IPS-15b (cell line): ENCODE data around the gene PRKCB.
"Not testable (repeated sequence)": the region's sequence is repeated elsewhere in the genome, so short reads cannot be mapped to it uniquely, and the experiment has no call there.

ENCODE experiments used
- H3K27me3 ChIP-seq: one replicate; pipeline ENCODE4 v1.6.1; 2013; ENCODE audit warnings: low read length; ENCODE audit not compliant: control insufficient read depth, insufficient read depth
- H3K36me3 ChIP-seq: one replicate; pipeline ENCODE4 v1.6.1; 2013; ENCODE audit warnings: low read length; ENCODE audit not compliant: control insufficient read depth, insufficient read depth
- H3K4me1 ChIP-seq: one replicate; pipeline ENCODE4 v1.6.1; 2013; ENCODE audit warnings: mild to moderate bottlenecking, low read length; ENCODE audit not compliant: control insufficient read depth, insufficient read depth
- H3K4me3 ChIP-seq: one replicate; pipeline ENCODE4 v1.5.1; 2013; ENCODE audit warnings: low read depth, low read length
- H3K9ac ChIP-seq: one replicate; pipeline ENCODE4 v1.6.1; 2013; ENCODE audit warnings: low read depth, mild to moderate bottlenecking, low read length
- H3K9me3 ChIP-seq: one replicate; pipeline ENCODE4 v1.6.1; 2013; ENCODE audit warnings: mild to moderate bottlenecking, low read length; ENCODE audit not compliant: control insufficient read depth, insufficient read depth

PRKCB gene

DNA sequence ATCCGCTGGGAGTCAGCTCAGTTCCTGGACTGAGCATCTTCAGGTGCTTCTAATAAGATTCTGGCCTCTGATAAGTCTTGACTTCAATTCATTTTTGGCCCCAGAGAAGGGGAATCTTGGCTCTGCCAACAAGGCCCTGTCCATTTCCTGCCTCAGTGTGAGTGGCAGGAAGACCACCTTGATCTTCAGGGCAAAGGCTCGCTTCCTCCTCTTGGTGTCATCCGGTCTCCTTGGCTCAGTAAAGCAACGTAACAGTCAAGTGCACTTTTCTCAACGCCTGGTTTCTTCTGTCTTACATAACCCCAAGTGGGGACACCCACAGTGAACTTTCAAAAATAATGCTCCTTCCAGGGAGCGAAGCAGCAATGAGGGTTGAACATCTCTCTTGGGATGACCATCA lies 169.8 kb downstream of the PRKCB start:
- Histone ChIP-seq H3K9ac (no peak overlapping the region), H3K36me3 (no peaks in the 10 kb centered on the region), H3K4me3 (no peak overlapping the region), H3K27me3 (no peaks in the 10 kb centered on the region), H3K4me1 (no peaks in the 10 kb centered on the region), H3K9me3 (no peaks in the 10 kb centered on the region)

DNA sequence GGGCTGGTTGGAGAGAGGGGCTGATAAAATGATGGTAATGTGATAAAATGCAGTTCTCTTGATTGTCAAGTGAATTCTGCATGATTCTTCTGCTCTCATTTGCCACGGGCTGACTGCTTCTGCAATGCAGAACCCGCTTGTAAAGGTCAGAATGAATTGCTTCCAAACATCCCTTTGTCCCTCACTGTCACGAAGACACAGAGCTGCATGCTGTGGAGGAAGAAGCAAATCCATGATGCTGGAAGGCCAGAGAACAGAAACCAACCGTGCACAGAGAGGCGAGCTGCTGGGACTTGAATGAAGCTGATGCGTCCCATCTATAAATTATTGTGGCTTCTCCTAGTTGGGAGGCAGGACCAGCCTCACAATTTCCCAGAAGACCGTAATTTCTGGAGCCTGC lies 171.6 kb downstream of the PRKCB start:
- Histone ChIP-seq H3K9me3 (no peaks in the 10 kb centered on the region), H3K27me3 (no peaks in the 10 kb centered on the region), H3K4me1 (no peaks in the 10 kb centered on the region), H3K4me3 (no peak overlapping the region), H3K9ac (no peak overlapping the region), H3K36me3 (no peaks in the 10 kb centered on the region)

- H3K4me3 ChIP-seq, result no peak overlapping the region
- H3K4me1 ChIP-seq, result no peaks in the 10 kb centered on the region
- no peaks in the 10 kb centered on the region for H3K27me3 ChIP-seq
- H3K9me3 ChIP-seq, result no peaks in the 10 kb centered on the region
- no peak overlapping the region for H3K9ac ChIP-seq
- H3K36me3 ChIP-seq, result no peaks in the 10 kb centered on the region
These were observed 172.2 kb downstream of the PRKCB start for GRCh38 chr16:24007934-24008333.

GRCh38 chr16:24009098-24009497 lies 173.3 kb downstream of the PRKCB start:
- no peaks in the 10 kb centered on the region for H3K9me3 ChIP-seq
- no peaks in the 10 kb centered on the region for H3K36me3 ChIP-seq

GRCh38 chr16:24009955-24010354 lies 174.2 kb downstream of the PRKCB start:
- Histone ChIP-seq H3K36me3 (no peaks in the 10 kb centered on the region), H3K4me3 (no peak overlapping the region), H3K9ac (no peak overlapping the region), H3K4me1 (no peaks in the 10 kb centered on the region), H3K9me3 (no peaks in the 10 kb centered on the region), H3K27me3 (no peaks in the 10 kb centered on the region)

More at GRCh38 chr16:24009098-24009497, 173.3 kb downstream of the PRKCB start:
- H3K9ac ChIP-seq, result no peak overlapping the region
- H3K4me1 ChIP-seq, result no peaks in the 10 kb centered on the region
- H3K27me3 ChIP-seq, result no peaks in the 10 kb centered on the region
- H3K4me3 ChIP-seq, result no peak overlapping the region

DNA sequence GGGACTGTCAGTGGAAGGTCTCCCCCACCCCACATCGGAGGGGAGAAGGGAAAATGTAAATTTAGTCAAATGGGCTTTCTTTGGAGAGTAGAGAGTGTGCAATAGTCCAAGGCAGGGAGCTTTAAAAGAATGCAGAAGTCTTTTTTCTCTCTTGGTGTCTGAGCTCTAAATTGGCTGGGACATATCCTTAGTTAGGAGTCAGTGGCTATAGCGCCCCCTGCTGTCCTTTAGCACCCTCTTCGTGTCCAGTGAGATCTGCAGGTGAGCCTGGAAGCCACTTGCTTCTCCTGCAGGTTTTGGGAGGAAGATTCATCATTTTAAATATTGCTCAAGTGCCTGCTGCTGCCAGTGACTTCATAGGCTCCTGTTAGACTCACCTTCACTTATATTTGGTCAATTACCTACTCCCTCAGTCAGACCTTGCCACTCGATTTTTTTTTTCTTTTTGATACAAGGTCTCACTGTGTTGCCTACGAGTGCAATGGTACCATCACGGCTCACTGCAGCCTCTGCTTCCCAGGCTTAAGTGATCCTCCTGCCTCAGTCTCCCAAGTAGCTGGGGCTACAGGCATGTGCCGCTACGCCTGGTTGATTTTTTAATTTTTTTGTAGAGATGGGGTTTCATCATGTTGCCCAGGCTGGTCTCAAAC lies 174.8 kb downstream of the PRKCB start:
- Histone ChIP-seq H3K9me3 (no peaks in the 10 kb centered on the region), H3K4me3 (no peak overlapping the region), H3K4me1 (no peaks in the 10 kb centered on the region), H3K36me3 (no peaks in the 10 kb centered on the region), H3K9ac (no peak overlapping the region), H3K27me3 (no peaks in the 10 kb centered on the region)

DNA sequence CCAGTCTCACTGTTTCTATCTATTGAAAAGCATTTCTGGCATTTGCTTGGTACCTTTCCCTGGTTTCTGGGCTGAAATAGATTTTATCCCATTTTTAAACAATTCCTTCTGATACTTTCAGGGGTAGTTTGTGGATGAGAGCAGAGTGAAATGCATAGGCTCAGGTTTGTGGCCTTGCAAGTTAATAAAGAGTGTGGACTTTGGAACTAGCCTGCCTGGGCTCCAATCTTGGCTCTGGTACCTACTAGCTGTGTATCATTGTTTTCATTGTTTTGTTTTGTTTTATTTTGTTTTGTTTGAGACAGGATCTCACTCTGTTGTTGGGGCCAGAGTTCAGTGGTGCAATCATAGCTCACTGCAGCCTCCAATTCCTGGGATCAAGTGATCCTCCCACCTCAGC lies 175.5 kb downstream of the PRKCB start:
- no peaks in the 10 kb centered on the region for H3K36me3 ChIP-seq
- H3K4me1 ChIP-seq, result no peaks in the 10 kb centered on the region
- H3K27me3 ChIP-seq, result no peaks in the 10 kb centered on the region
- H3K9me3 ChIP-seq, result no peaks in the 10 kb centered on the region
- no peak overlapping the region for H3K9ac ChIP-seq
- H3K4me3 ChIP-seq, result no peak overlapping the region

DNA sequence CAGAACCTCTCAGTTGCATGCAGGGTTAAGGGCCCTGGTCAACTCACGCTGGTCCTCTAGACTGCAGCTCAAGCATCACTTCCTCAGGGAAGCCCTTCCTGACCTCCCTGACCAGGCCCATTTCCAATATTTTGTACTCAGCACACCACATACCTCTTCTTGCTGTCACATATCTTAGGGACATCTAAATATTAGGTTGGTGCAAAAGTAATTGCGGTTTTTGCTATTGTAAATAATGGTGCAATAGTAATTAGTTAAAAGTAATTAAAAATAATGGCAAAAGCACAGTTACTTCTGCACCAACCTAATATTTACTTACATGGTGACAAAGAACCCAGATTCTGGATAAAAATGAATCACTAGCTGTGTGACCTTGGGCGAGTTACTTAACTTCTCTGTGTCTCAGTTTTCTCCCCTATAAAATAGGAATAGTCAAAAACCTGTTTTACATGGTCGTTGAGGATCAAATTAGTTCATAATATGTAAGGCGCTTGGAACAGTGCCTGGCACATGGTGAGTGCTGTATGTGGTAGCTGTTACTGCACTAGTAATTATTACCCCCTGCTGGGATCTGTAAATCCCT lies 177.4 kb downstream of the PRKCB start:
- Histone ChIP-seq H3K9ac (no peak overlapping the region), H3K4me1 (no peaks in the 10 kb centered on the region)

DNA sequence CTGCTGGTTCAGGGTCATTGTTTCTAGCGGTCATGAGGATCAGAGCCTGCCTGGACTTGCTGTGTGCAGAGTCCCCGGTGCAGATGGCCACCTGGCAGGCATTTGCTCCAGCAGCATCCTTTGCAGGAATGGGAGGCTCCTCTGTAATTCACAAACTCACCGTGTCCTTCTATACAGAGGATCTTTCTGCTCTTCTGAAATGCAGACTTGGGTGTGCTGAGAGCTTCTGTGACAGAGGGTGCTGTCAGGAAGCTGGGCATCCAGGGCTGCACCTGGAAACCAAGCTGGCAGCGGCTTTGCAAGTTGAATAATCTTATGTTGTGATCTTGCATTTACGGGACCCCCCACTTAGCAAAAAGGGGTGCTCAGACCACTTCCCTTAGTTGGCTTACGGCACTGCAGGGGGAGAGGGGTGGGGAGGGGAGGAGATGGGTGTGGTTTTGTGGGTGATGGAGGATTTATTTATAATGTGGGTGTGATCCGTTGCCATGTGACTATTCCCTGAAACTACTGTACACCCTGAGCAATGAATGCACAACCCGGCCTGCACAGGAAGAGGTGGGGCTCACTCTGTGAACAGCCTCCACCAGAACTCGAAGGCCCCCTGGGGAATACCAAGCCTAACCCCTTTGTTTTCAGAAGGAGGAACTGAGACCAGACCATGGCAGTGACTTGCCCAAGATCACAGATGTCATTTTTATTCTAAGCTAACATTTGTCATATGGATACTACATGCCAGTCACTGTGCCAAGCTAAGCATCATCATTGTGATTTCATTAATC lies 178.3 kb downstream of the PRKCB start:
- H3K9ac ChIP-seq, result no peak overlapping the region
- H3K27me3 ChIP-seq, result no peaks in the 10 kb centered on the region
- H3K4me1 ChIP-seq, result no peaks in the 10 kb centered on the region
- H3K4me3 ChIP-seq, result no peak overlapping the region
- H3K9me3 ChIP-seq, result no peaks in the 10 kb centered on the region
- H3K36me3 ChIP-seq, result no peaks in the 10 kb centered on the region

More for the DNA sequence above, 177.4 kb downstream of the PRKCB start:
- no peaks in the 10 kb centered on the region for H3K27me3 ChIP-seq
- H3K9me3 ChIP-seq, result no peaks in the 10 kb centered on the region
- H3K4me3 ChIP-seq, result no peak overlapping the region
- no peaks in the 10 kb centered on the region for H3K36me3 ChIP-seq

DNA sequence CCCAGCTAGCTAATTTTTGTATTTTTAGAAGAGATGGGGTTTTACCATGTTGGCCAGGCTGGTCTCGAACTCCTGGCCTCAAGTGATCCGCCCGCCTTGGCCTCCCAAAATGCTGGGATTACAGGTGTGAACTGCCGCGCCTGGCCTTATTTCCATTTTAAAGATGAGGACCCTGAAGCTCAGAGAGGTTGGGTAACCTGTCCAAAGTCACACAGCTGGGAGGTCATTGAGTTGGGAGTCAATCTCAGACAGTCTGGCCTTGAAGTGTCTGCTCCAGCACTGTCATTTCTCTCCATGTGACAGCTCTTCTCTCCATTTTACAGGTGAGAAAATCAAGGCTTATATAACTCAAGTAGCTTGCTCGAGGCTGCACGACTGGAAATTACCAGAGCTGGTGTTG lies 179.2 kb downstream of the PRKCB start:
- H3K9ac ChIP-seq, H3K9me3 ChIP-seq, H3K27me3 ChIP-seq, H3K4me1 ChIP-seq, H3K36me3 ChIP-seq, H3K4me3 ChIP-seq: not testable (repeated sequence)

- Histone ChIP-seq H3K9ac (no peak overlapping the region), H3K4me1 (peaks cover 2% of the 10 kb centered on the region), H3K36me3 (no peaks in the 10 kb centered on the region), H3K4me3 (no peak overlapping the region), H3K9me3 (no peaks in the 10 kb centered on the region), H3K27me3 (no peaks in the 10 kb centered on the region)
These were observed 180.1 kb downstream of the PRKCB start for GRCh38 chr16:24015923-24016322.

- no peak overlapping the region for H3K4me3 ChIP-seq
- peaks cover 2% of the 10 kb centered on the region for H3K4me1 ChIP-seq
- H3K36me3 ChIP-seq, result no peaks in the 10 kb centered on the region
- H3K27me3 ChIP-seq, result no peaks in the 10 kb centered on the region
- no peak overlapping the region for H3K9ac ChIP-seq
- no peaks in the 10 kb centered on the region for H3K9me3 ChIP-seq
These were observed 182.7 kb downstream of the PRKCB start for GRCh38 chr16:24018485-24018884.
